ENCODE measurements around the gene DDX25. TPM values are rescaled to one million over a fixed set of nuclear protein-coding genes. Genes with fewer than 3 reads are reported as not detected.

The DDX25 gene
- polyA plus RNA-seq, 3 donors, result not detected

DNA sequence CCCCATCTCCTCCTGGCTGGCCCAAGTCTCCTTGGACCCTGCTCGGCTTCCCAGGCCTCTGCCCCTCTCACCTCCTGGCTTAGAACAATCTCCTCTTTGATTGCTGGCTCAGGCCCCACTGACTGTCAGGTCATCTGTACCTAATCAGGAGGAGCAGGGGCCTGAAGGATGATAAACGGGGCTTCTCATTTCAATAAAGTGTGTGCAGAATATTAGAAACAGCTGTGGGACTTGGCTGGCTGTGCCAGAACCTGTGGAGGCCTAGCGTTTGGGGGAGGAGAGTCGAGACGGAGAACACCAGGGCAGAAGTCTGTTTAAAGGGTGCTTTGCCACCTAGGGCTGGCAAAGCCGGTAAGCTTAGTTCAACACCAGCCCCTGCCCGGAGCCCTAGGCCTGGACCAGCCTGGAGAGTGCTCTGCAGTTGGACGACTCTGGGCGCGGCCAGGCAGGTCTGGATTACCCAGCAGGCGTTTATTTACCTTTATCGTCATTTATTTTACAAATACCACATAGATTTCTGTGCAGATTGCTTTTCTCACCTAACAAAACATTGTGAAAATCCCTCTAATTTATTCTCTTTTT, 31.4 kb downstream of the DDX25 start:
- TF ChIP-seq, protein P1, sequence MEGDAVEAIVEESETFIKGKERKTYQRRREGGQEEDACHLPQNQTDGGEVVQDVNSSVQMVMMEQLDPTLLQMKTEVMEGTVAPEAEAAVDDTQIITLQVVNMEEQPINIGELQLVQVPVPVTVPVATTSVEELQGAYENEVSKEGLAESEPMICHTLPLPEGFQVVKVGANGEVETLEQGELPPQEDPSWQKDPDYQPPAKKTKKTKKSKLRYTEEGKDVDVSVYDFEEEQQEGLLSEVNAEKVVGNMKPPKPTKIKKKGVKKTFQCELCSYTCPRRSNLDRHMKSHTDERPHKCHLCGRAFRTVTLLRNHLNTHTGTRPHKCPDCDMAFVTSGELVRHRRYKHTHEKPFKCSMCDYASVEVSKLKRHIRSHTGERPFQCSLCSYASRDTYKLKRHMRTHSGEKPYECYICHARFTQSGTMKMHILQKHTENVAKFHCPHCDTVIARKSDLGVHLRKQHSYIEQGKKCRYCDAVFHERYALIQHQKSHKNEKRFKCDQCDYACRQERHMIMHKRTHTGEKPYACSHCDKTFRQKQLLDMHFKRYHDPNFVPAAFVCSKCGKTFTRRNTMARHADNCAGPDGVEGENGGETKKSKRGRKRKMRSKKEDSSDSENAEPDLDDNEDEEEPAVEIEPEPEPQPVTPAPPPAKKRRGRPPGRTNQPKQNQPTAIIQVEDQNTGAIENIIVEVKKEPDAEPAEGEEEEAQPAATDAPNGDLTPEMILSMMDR (IDR thresholded peaks at IDR 0.05), result no peak
- Histone ChIP-seq H3K4me3 (replicated peaks in 1 of 3; ENCODE audit: low read depth in 2 of 3, low read length in 3 of 3) (no peak overlapping the region), H3K4me2 (replicated peaks; ENCODE audit: extremely low read depth, low read length, poor library complexity, severe bottlenecking) (no peak overlapping the region), H3K27ac (ENCODE audit: low read depth in 1 of 2, low read length in 2 of 2) (no peak overlapping the region), H3K36me3 (replicated peaks in 1 of 2; ENCODE audit: control insufficient read depth in 1 of 2, insufficient read depth in 2 of 2, low read length in 2 of 2) (no peaks in the 10 kb centered on the region), H3K9me3 (replicated peaks in 1 of 2; ENCODE audit: control insufficient read depth in 1 of 2, insufficient read depth in 1 of 2, low read length in 2 of 2) (no peaks in the 10 kb centered on the region), H4K20me1 (ENCODE audit: insufficient read depth, low read length) (no peaks in the 10 kb centered on the region), H3K27me3 (ENCODE audit: control insufficient read depth in 2 of 2, insufficient read depth in 2 of 2, low read length in 2 of 2) (no peaks in the 10 kb centered on the region), H3K9ac (ENCODE audit: insufficient read depth, low read length, poor library complexity, severe bottlenecking) (no peak overlapping the region), H3K4me1 (ENCODE audit: control insufficient read depth in 1 of 2, insufficient read depth in 2 of 2, low read length in 2 of 2) (no peaks in the 10 kb centered on the region), H3K79me2 (ENCODE audit: insufficient read depth, low read length) (no peaks in the 10 kb centered on the region), H2AFZ (ENCODE audit: insufficient read depth, low read depth, low read length, poor library complexity, severe bottlenecking) (no peak overlapping the region)
- intact Hi-C loops (cut with micrococcal nuclease), result no loop called here
- WGBS (ENCODE audit: insufficient coverage), result 82% methylated on average over 10 of the region's 12 CpGs
- peaks cover 0 to 7% (median 0%) of the 10 kb centered on the region in 7 donors for H3K9me3 Mint-ChIP-seq
- H3K36me3 Mint-ChIP-seq, result no peaks in the 10 kb centered on the region
- no peak overlapping the region for H3K4me3 Mint-ChIP-seq
- H3K4me1 Mint-ChIP-seq, result peaks cover 4% of the 10 kb centered on the region
- DNase-seq, result no peak
- H3K27me3 Mint-ChIP-seq (ENCODE audit: low read depth in 3 of 3), result peaks cover 1 to 3% (median 2%) of the 10 kb centered on the region in 3 donors
- H3K27ac Mint-ChIP-seq, result no peak overlapping the region

GRCh38 chr11:125938418-125938817, 34.1 kb downstream of the DDX25 start:
- peak overlapping the region; percentile 63 for H2AFZ ChIP-seq (ENCODE audit: insufficient read depth, low read depth, low read length, poor library complexity, severe bottlenecking)
- H3K36me3 Mint-ChIP-seq, result no peaks in the 10 kb centered on the region
- no peaks in the 10 kb centered on the region for H3K36me3 ChIP-seq (replicated peaks in 1 of 2; ENCODE audit: control insufficient read depth in 1 of 2, insufficient read depth in 2 of 2, low read length in 2 of 2)
- H3K4me1 ChIP-seq (ENCODE audit: control insufficient read depth in 1 of 2, insufficient read depth in 2 of 2, low read length in 2 of 2), result no peaks in the 10 kb centered on the region
- intact Hi-C loops (cut with micrococcal nuclease), result no loop called here
- H3K79me2 ChIP-seq (ENCODE audit: insufficient read depth, low read length), result no peaks in the 10 kb centered on the region
- no peaks in the 10 kb centered on the region for H3K27me3 ChIP-seq (ENCODE audit: control insufficient read depth in 2 of 2, insufficient read depth in 2 of 2, low read length in 2 of 2)
- H3K4me2 ChIP-seq (replicated peaks; ENCODE audit: extremely low read depth, low read length, poor library complexity, severe bottlenecking), result no peak overlapping the region
- peaks cover 0 to 8% (median 0%) of the 10 kb centered on the region in 3 donors for H3K27me3 Mint-ChIP-seq (ENCODE audit: low read depth in 3 of 3)
- WGBS (ENCODE audit: insufficient coverage), result 90% methylated on average over 5 of the region's 5 CpGs
- H3K9ac ChIP-seq (ENCODE audit: insufficient read depth, low read length, poor library complexity, severe bottlenecking), result no peak overlapping the region
- no peak overlapping the region for H3K4me3 Mint-ChIP-seq
- no peaks in the 10 kb centered on the region for H3K9me3 ChIP-seq (replicated peaks in 1 of 2; ENCODE audit: control insufficient read depth in 1 of 2, insufficient read depth in 1 of 2, low read length in 2 of 2)
- H3K27ac ChIP-seq (ENCODE audit: low read depth in 1 of 2, low read length in 2 of 2), result no peak overlapping the region
- H3K4me3 ChIP-seq (replicated peaks in 1 of 3; ENCODE audit: low read depth in 2 of 3, low read length in 3 of 3), result no peak overlapping the region
- H4K20me1 ChIP-seq (ENCODE audit: insufficient read depth, low read length), result no peaks in the 10 kb centered on the region
- H3K27ac Mint-ChIP-seq, result no peak overlapping the region
- H3K4me1 Mint-ChIP-seq, result peaks cover 4% of the 10 kb centered on the region
- TF ChIP-seq, protein P1 (IDR thresholded peaks at IDR 0.05), result no peak
- DNase-seq, result no peak
- peaks cover 0 to 7% (median 0%) of the 10 kb centered on the region in 7 donors for H3K9me3 Mint-ChIP-seq
